ENCODE measurements around the gene CMIP.

CMIP gene

GRCh38 chr16:81464279-81464678, 19.7 kb downstream of the CMIP start:
- FAIRE-seq, result no peak

DNA sequence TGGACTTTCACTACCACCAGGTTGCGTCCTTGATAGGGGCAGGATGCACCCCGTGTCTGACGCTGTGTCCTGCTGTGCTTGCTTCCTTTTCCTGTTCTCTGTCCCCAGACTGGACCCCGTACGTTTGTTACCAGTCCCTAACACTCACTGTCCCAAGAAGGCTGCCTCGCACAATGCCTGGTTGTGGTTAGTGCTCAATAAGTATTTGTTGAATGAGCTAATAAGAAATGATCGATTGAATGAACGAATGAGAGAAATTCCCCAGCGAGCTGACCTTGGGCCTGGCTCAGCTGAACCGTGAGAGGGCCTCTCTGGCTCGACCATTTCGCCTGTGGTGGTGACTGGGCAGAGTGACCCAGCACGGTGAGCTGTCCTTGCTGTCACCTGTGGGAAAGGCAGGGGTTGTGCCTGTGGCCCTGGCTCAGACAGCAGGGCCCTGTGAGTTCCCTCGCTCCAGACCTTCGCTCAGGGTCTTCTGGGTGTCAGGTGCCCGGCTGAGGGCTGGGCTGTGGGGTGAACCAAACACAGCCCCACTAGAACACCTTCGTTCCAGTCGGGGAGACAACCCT, 20.9 kb downstream of the CMIP start:
- FAIRE-seq, result no peak

DNA sequence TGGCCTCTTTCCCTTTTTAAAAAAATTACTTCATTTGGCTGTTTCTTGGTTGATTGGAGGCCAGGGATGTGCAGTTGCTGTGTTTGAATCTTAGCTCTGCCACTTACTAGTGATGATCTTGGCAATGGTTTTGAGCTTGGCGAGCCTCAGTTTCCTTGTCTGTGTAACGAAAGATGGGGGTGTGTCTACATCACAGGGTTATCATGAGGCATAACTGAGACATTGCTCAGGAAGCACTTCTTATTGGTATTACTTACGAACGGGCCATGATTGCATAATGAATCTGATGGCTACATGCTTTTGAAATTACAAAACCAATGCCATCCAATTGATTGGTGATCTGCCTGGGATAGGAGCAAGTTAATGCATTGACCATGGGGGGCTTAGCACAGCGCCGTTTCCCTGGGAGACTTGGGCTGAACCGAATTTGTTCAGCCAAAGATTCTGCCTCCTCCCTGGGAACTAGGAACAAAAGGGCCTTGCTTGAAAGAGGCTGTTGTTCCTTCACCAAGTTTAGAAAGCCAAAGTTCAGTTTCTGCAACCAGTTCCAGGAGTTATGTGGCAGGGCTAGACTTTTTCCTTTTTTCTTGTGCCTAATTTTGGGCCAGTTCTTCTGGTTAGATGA, 21.9 kb downstream of the CMIP start:
- FAIRE-seq, result no peak

DNA sequence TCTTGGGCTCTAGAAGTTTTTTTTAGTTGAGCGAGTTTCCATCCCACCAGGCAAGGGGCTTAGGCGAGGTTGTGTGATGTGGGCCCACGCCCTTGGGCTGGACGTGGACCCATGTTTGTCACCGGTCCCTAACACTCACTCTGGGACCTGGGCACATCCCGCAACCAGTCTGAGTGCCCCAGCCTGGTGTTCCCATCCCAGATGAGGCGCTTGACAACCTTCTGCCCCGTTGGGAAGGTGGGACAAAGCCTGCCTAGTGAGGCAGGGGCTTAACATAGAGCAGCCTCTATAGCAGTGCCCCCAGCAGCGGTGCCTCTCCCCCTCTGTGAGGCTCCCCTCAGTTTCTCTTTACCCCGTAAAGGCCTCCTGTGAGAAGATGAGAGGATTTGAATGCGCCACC, 22.5 kb downstream of the CMIP start:
- no peak for FAIRE-seq

GRCh38 chr16:81467815-81468214, 23.2 kb downstream of the CMIP start:
- FAIRE-seq, result no peak

GRCh38 chr16:81468269-81468902, 23.8 kb downstream of the CMIP start:
- FAIRE-seq, result no peak

- FAIRE-seq, result no peak
Measured at GRCh38 chr16:81469183-81469677, 24.6 kb downstream of the CMIP start.

GRCh38 chr16:81469710-81470535, 25.3 kb downstream of the CMIP start:
- no peak for FAIRE-seq

GRCh38 chr16:81470796-81471636, 26.4 kb downstream of the CMIP start:
- FAIRE-seq, result no peak

DNA sequence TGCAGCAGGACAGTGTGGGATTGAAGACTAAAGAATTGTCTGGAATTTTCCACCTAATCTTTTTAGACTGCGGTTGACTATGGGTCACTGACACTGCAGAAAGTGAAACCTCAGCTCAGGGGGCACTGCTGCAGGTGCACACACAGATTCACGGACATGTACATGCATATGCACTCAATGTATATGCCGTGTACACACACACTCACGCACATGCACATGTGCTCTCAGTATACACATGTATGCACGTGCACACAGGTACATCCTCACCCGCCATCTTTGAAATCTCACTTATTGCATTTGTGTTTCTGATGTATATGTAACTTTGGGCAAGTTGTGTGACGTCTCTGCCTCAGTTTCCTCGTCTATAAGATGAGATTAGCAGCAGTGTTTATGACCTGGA, 27.3 kb downstream of the CMIP start:
- FAIRE-seq, result no peak

GRCh38 chr16:81472391-81472790, 27.8 kb downstream of the CMIP start:
- no peak for FAIRE-seq

DNA sequence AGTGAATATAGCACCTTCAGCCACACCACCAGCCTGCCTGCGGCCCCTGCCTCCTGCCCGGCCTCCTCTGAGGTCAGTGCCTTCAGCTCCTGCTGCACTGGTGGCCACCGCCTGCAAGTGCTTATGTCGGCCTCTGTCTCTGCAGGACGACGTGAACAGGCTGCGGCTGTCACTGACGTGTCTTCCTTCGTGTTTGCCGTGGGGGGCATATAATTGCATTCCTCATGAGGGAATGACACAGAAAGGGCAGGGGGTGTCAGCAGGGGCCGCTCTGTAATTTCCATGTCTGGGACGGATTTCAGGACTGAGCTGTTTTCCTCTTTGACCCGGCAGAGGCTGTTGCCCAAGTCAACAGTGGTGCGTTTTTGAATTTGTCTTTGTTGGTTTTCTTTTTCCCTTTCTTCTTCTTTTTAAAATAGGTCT, 28.5 kb downstream of the CMIP start:
- FAIRE-seq, result no peak

DNA sequence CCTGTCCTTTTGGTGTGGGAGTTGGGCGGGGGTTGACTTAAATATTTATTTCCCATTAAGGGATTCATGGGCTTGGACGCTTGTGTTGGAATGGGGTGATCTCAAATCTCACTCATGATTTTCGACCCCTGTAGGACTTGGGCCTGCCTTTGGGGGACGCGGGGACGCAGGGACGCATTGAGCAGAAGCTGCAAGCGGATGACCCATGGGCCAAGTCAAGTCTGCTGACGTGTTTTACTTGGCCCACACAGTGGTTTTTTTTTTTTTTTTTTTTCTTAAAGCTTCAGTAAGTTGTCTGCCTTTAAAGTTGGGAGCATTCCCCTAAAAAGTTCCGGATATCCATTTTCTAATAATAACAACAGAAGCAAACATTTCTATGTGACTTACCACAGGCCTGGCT, 28.9 kb downstream of the CMIP start:
- FAIRE-seq, result no peak

GRCh38 chr16:81473969-81474959, 29.7 kb downstream of the CMIP start:
- FAIRE-seq, result no peak

GRCh38 chr16:81477697-81478693, 33.4 kb downstream of the CMIP start:
- no peak for FAIRE-seq

GRCh38 chr16:81478876-81479511, 34.4 kb downstream of the CMIP start:
- no peak for FAIRE-seq

GRCh38 chr16:81480606-81481206, 36.1 kb downstream of the CMIP start:
- no peak for FAIRE-seq

DNA sequence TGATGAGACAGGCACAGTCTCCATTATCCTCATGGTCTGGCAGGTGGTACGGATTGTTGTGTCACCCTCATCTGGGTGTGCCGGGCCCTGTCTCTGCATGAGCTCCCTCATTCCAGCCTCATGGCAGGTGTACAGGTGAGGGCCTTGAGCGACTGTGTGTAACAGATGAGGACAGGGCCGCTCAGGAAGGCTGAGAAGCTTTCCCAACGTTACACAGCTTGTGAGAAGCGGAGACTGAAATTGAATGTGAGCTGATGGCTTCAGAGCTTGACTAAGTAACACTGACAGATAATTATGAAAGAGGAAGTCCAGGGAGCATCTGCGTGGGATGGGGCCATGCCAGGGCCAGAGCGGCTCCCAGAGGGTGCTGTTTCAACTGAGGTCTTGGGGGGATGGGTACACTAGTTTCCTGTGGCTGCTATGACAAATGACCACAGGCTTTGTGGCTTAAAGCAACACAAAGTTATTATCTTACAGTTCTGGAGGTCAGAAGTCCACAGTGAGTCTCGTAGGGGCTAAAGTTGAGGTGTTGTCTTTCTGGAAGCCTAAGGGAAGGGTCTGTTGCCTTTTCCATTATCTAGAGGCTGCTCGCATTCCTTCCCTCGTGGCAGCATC, 36.7 kb downstream of the CMIP start:
- FAIRE-seq, result no peak
